Right kidney (tissue), 1 donor: ENCODE results near the gene RASAL2.
"Not testable (repeated sequence)": the region's sequence is repeated elsewhere in the genome, so short reads cannot be mapped to it uniquely, and the experiment has no call there.

Source experiments
- DNase-seq: peaks from one replicate; pipeline ENCODE4 v3.0.0-alpha.2; 2016

Gene RASAL2

DNA sequence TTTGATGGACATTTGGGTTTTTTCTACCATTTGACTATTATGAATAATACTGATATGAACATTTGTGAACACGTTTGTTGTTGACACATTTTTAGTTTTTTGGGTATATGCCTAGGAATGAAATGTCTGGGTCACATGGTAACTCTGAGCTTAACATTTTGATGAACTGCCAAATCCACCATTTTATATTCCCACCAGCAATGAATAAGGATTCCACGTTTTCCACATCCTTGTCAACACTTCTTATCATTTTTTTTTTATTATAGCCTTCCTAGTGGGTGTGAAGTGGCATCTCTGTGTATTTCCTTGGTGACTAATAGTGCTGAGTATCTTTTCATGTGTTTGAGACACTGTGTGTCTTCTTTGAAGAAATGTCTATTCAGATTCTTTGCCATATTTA, 67.6 kb downstream of the RASAL2 start:
- no peak for DNase-seq

GRCh38 chr1:178165196-178165595, 71.3 kb downstream of the RASAL2 start:
- no peak for DNase-seq

DNA sequence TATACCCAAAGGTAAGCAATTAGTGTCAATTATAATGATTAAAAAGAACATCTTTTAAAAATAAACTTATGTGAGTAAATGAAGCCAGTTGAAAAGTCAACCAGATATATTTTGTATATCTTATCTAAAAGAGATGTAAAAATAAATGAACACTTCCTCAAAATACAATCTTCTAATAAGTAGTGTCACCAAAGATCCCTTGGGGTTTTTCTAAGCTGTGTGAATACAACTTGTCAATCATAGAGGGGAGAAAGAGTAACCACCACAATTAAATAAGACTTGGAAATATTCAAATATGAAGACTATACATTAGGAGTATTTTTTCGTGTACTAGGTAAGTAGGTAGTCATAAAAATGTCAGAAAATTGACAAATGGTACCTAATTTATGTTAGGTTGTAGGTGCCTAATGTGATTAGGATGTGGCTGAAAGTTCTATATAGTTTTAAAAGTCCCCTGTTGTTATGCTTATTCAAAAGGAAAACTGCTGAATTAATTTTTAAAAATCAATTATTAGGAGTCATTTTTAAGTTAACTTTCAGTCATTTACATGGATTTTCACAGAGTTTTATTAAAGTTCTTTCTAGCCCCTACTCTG, 72.6 kb downstream of the RASAL2 start:
- no peak for DNase-seq

DNA sequence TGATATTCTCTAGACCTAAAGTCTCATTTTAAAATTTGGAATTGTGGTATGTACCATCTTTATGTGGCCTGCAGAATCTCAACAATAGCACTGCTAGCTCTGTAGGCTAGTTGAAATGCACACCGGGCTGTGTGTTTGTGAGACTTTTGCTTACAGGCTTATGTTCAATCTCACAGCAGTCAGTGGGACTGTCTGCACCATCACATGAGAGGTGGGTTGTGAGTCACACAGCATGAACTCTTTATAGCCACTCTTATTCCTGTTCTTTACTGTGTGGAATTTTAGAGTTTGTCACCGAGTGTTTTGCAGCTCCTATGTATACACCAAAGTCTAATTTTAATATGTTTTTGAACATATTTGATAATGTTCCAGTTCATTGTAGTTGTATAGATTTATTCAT, 74.6 kb downstream of the RASAL2 start:
- DNase-seq = no peak

GRCh38 chr1:178169649-178170048, 75.7 kb downstream of the RASAL2 start:
- DNase-seq = no peak

DNA sequence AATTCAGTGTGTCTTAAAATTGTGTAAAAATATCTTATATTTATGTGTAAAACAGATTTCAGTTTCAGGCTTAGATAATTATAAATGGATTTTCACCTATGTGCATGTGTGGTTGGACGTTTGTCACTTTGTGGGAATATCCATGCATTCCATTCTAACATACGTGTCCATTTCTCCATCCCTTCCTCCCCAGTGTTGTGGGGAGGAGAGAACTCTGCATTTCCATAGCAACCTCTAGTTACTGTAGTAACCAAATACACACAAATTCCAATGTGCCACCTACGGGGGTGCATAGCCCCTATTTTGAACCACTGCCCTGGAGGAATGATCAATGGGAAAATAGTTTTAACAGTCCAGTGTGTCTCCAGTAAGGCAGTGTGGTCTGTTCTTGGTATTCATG, 79.0 kb downstream of the RASAL2 start:
- no peak for DNase-seq

DNA sequence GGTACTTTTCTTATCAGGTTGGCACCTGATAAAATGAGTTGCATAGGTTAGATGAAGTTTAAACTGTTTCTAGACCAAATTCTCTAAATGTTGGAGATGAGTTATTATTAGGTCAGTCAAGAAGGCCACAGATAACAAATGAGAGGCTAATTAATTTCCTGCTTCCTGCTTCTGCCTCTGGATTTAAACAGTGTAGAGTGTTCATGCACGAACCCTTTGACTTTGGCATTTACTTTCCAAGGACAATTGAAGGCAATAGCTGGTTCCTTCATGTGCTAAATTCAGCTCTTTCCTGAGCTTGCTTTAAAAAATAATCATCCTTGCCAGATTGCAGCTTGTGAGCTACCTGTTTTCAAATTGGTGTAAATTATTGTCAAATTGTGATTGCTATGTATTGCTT, 80.6 kb downstream of the RASAL2 start:
- DNase-seq = no peak

DNA sequence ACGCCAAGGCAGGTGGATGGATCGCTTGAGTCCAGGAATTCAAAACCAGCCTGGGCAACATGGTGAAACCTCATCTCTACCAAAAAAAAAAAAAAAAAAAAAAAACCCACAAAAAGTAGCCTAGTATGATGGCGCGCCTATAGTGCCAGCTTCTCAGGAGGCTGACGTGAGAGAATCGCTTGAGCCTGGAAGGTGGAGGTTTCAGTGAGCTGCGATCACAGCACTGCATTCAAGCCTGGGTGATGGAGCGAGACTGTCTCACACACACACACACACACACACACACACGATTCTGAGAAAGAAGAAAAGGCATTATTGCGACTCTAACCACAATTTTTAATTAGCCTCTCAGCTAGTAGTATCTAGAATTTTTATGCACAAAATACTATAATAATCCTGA, 86.5 kb downstream of the RASAL2 start:
- DNase-seq = no peak

DNA sequence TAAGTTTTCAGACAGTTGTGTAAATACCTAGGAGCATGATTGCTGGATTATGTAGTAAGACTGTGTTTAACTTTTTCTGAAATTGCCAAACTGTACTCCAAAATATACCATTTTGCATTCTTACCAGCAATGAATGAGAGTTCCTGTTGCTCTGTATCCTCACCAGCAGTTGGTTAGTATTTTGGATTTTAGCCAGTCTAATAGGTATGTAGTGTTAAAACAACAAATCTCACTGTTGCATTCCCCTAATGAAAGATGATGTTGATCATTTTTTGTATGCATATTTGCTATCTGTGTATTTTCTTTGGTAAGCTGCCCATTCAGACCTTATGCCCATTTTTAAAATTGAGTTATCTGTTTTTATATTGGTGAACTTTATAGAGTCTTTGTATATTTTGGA, 89.9 kb downstream of the RASAL2 start:
- DNase-seq = no peak

DNA sequence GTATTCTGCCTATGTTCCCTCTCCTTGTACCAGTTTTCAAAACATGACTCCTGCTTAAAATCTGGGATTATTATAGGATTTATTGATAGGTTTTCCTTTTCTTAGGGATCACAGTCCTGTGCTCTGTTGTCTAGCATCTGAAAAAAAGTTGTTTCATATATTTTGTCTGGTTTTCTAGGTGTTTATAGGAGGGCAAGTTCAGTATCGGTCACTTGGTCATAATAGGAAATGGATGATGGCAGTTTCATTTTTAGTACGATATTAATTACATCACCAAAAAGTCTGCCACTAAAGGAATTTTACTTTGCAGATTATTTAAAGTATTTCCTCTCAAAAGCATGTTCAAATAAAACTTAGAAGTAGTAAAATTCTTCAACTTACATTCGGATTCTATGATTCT, 94.4 kb downstream of the RASAL2 start:
- no peak for DNase-seq

DNA sequence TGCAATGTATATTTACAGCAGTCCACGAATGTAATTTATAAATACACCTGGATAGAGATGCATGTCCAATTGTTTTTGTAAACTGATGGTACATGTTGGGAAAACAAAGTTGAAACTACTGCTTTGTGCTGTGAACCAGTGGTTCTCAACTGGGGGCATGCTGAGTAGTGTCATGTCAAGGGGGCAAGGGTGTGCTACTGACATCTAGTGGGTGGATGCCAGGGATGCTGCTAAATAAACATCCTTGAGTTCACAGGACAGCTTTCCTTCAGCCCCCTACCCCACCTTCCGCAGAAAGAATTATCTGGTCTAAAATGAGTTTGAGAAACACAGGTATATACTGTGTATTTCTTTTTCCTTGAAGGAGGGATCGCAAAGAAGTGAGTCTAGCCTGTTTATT, 95.9 kb downstream of the RASAL2 start:
- no peak for DNase-seq

DNA sequence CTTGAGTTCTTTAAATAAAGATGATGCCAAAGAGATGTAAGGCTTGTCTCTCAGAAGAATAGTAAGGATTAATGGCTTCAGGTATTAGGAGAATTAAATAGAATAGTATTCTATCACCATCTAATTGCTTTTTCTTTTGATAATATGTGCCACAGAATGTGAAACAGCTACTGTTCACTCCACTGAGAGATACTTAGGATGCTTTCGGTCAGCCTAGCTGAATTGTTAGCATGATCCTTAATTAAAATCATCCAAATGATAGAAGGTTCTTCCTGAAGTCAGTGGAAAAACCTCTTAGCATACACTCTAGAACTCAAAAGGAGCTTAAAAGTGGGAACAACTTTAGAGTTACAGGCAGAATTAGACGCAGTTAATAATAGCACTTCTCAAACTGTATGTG, 97.0 kb downstream of the RASAL2 start:
- no peak for DNase-seq

DNA sequence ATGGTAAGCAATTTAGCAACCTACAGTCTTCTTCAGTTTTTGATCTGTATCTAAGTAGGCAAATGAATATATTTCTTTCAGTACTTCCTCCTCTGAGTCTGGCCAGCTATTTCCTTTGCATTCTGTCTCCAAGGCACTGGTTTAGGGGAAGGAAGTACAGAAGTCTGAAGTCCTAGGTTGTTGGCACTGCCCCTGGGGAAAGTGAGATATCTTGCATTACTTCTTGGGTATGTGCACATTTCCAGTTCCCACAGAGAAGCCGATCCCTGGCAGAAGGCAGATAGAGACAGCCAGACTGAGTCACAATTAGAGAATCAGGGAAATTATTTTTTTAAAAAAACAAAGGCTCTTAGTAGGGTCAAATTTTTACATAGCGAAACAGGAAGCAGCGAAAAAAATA, 98.8 kb downstream of the RASAL2 start:
- no peak for DNase-seq

GRCh38 chr1:178196631-178197030, 102.7 kb downstream of the RASAL2 start:
- DNase-seq = no peak

GRCh38 chr1:178202095-178202494, 108.2 kb downstream of the RASAL2 start:
- DNase-seq = not testable (repeated sequence)

DNA sequence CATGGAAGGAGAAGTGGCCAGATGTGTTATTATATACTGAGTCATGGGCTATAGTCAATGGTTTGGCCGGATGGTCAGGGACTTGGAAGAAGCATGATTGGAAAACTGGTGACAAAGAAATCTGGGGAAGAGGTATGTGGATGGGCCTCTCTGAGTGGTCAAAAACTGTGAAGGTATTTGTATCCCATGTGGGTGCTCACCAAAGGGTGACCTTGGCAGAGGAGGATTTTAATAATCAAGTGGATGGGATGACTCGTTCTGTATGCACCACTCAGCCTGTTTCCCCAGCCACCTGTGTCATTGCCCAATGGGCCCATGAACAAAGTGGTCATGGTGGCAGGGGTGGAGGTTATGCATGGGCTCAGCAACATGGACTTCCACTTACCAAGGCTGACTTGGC, 108.6 kb downstream of the RASAL2 start:
- not testable (repeated sequence) for DNase-seq

GRCh38 chr1:178208269-178208856, 114.5 kb downstream of the RASAL2 start:
- not testable (repeated sequence) for DNase-seq

DNA sequence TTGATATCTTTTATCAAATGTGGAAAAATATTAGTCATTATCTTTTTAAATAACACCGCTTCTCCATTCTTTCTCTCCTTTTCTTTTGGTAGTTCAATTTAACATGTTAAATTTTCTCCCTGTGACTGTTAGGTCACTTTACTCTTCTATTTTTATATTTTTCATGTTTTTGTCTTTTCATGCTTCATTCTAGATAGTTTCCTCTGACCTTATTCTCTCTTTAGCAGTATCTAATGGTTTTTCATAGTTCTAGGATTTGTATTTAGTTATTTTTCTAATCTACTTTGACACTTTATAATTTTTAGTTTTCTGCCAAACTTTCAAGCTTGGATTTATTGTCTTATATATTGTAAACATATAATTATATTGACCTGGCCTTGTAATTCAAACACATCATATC, 116.0 kb downstream of the RASAL2 start:
- no peak for DNase-seq

DNA sequence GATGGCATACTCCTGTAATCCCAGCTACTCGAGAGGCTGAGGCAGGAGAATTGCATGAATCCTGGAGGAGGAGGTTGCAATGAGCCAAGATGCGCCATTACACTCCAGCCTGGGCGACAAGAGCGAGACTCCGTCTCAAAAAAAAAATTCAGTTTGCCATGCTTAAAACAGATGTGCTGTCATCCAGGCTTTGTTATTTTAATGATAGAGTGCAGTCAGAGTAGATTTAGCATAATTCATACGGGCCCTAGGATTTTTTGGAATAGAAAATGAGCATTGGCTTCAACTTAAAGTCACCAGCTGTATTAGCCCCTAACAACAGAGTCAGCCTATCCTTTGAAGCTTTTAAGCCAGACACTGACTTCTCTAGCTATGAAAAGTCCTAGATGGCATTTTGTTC, 124.6 kb downstream of the RASAL2 start:
- DNase-seq = no peak

DNA sequence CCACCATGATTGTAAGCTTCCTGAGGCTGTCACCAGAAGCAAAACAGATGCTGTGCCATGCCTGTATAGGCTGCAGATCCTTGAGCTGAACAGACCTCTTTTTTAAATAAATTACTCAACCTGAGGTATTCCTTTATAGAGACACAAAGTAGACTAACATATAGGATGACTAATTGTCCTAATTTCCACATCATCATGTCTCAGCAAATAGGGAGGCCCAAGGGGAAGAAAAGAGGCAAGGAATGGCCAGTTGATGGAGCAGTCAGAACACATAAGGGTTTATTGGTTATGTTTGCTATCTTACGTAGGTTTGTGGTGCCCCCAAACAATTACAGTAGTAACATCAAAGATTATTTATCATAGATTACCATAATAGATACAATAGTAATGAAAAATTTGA, 126.2 kb downstream of the RASAL2 start:
- no peak for DNase-seq

GRCh38 chr1:178223289-178223688, 129.4 kb downstream of the RASAL2 start:
- DNase-seq = no peak

- DNase-seq = no peak
Observed at GRCh38 chr1:178224358-178224757, 130.5 kb downstream of the RASAL2 start.

GRCh38 chr1:178230881-178231409, 137.0 kb downstream of the RASAL2 start:
- no peak for DNase-seq

DNA sequence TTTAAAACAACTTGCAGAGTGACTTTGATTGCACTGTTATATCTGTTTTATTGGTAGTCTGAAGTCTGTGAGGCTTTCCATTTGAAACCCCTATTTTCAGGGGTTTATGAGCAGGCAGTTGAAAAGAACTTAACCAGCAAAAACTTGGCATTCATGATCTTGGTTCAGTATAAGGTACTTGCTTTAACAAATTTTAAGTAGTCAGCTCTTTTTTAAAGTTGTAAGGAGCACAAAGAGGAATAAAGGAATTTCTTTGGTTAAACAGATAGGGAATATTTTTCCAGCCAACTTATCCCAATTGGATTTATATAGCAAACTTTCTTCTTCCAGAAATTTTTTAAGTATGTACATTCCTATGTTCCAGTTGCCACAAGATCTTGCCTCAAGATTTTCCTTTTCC, 138.2 kb downstream of the RASAL2 start:
- no peak for DNase-seq

- DNase-seq = no peak
Observed at GRCh38 chr1:178232949-178233348, 139.0 kb downstream of the RASAL2 start.
